ENCODE results near the gene VPS41. TPM values are rescaled to one million over a fixed set of nuclear protein-coding genes. Genes with fewer than 3 reads are reported as not detected.
A peak's percentile ranks its signal among the peaks of the same experiment; 100 is the strongest.

The VPS41 gene
- total and polyA plus RNA-seq, 2 donors from 2014 or later: 21.8 to 94.0 TPM

GRCh38 chr7:38927751-38928150, 18.8 kb upstream of the VPS41 start:
- H3K9ac ChIP-seq (ENCODE audit: low read length in 3 of 3): no peak overlapping the region

GRCh38 chr7:38920731-38921130, 11.7 kb upstream of the VPS41 start:
- no peaks in the 10 kb centered on the region for H3K4me1 ChIP-seq (ENCODE audit: control insufficient read depth in 2 of 3, insufficient read depth in 2 of 3, low read depth in 1 of 3, low read length in 3 of 3)
- FAIRE-seq (no peak), DNase-seq (no peak)
- H3K4me3 ChIP-seq (ENCODE audit: low read length in 3 of 3): no peak overlapping the region
- no peaks in the 10 kb centered on the region for H3K27me3 ChIP-seq (ENCODE audit: control insufficient read depth, insufficient read depth, low read length)
- no peak overlapping the region for H3K27ac ChIP-seq (ENCODE audit: low read depth in 2 of 2, low read length in 2 of 2)
- no peak overlapping the region for H3K9ac ChIP-seq (ENCODE audit: low read length in 3 of 3)
- no peaks in the 10 kb centered on the region for H3K36me3 ChIP-seq (ENCODE audit: control insufficient read depth in 2 of 3, insufficient read depth in 3 of 3, low read length in 3 of 3)
- no peak for TF ChIP-seq CTCF (IDR thresholded peaks at IDR 0.05; ENCODE audit: borderline replicate concordance, extremely low read depth, insufficient read depth)
- H3K9me3 ChIP-seq (ENCODE audit: control insufficient read depth in 2 of 3, insufficient read depth in 1 of 3, low read length in 3 of 3): no peaks in the 10 kb centered on the region
- intact Hi-C loops (cut with DNase I): no loop called here

More at GRCh38 chr7:38927751-38928150, 18.8 kb upstream of the VPS41 start:
- FAIRE-seq (no peak), DNase-seq (no peak)
- no peak for TF ChIP-seq CTCF (IDR thresholded peaks at IDR 0.05; ENCODE audit: borderline replicate concordance, extremely low read depth, insufficient read depth)
- Histone ChIP-seq H3K27me3 (ENCODE audit: control insufficient read depth, insufficient read depth, low read length) (no peaks in the 10 kb centered on the region), H3K4me3 (ENCODE audit: low read length in 3 of 3) (no peak overlapping the region), H3K9me3 (ENCODE audit: control insufficient read depth in 2 of 3, insufficient read depth in 1 of 3, low read length in 3 of 3) (no peaks in the 10 kb centered on the region), H3K36me3 (ENCODE audit: control insufficient read depth in 2 of 3, insufficient read depth in 3 of 3, low read length in 3 of 3) (no peaks in the 10 kb centered on the region), H3K4me1 (ENCODE audit: control insufficient read depth in 2 of 3, insufficient read depth in 2 of 3, low read depth in 1 of 3, low read length in 3 of 3) (peaks cover 0 to 6% (median 0%) of the 10 kb centered on the region in 3 donors), H3K27ac (ENCODE audit: low read depth in 2 of 2, low read length in 2 of 2) (no peak overlapping the region)
- intact Hi-C loops (cut with DNase I): no loop called here

- no peaks in the 10 kb centered on the region for H3K9me3 ChIP-seq (ENCODE audit: control insufficient read depth in 2 of 3, insufficient read depth in 1 of 3, low read length in 3 of 3)
- no peak for TF ChIP-seq CTCF (IDR thresholded peaks at IDR 0.05; ENCODE audit: borderline replicate concordance, extremely low read depth, insufficient read depth)
- no peak for FAIRE-seq
- no peaks in the 10 kb centered on the region for H3K27me3 ChIP-seq (ENCODE audit: control insufficient read depth, insufficient read depth, low read length)
- H3K36me3 ChIP-seq (ENCODE audit: control insufficient read depth in 2 of 3, insufficient read depth in 3 of 3, low read length in 3 of 3): no peaks in the 10 kb centered on the region
- no peak overlapping the region for H3K4me3 ChIP-seq (ENCODE audit: low read length in 3 of 3)
- no peak overlapping the region for H3K9ac ChIP-seq (ENCODE audit: low read length in 3 of 3)
- no peaks in the 10 kb centered on the region for H3K4me1 ChIP-seq (ENCODE audit: control insufficient read depth in 2 of 3, insufficient read depth in 2 of 3, low read depth in 1 of 3, low read length in 3 of 3)
- intact Hi-C loops (cut with DNase I): no loop called here
- no peak overlapping the region for H3K27ac ChIP-seq (ENCODE audit: low read depth in 2 of 2, low read length in 2 of 2)
- DNase-seq: no peak
These were observed 7.4 kb upstream of the VPS41 start for GRCh38 chr7:38916396-38916795.

GRCh38 chr7:38909870-38910269, 879 bp upstream of the VPS41 start:
- intact Hi-C loops (cut with DNase I): no loop called here
- Histone ChIP-seq H3K9me3 (ENCODE audit: control insufficient read depth in 2 of 3, insufficient read depth in 1 of 3, low read length in 3 of 3) (no peaks in the 10 kb centered on the region), H3K27me3 (ENCODE audit: control insufficient read depth, insufficient read depth, low read length) (no peaks in the 10 kb centered on the region), H3K4me1 (ENCODE audit: control insufficient read depth in 2 of 3, insufficient read depth in 2 of 3, low read depth in 1 of 3, low read length in 3 of 3) (no peaks in the 10 kb centered on the region), H3K9ac (ENCODE audit: low read length in 3 of 3) (no peak overlapping the region), H3K27ac (ENCODE audit: low read depth in 2 of 2, low read length in 2 of 2) (no peak overlapping the region), H3K36me3 (ENCODE audit: control insufficient read depth in 2 of 3, insufficient read depth in 3 of 3, low read length in 3 of 3) (no peaks in the 10 kb centered on the region), H3K4me3 (ENCODE audit: low read length in 3 of 3) (no peak overlapping the region)
- no peak for FAIRE-seq
- DNase-seq: no peak
- TF ChIP-seq CTCF (IDR thresholded peaks at IDR 0.05; ENCODE audit: borderline replicate concordance, extremely low read depth, insufficient read depth): peak; percentile 9
